Activated CD8-positive, alpha-beta memory T cell treated with anti-CD3 and anti-CD28 coated beads for 4 hours (primary cell): Measurements from ENCODE around the gene FARP2.

Experiments used
- DNase-seq, 2 donors: peaks; one replicate each; pipeline ENCODE4 v3.0.0-alpha.2; 2020; ENCODE audit warnings: low read depth in 2 of 2

Gene FARP2

DNA sequence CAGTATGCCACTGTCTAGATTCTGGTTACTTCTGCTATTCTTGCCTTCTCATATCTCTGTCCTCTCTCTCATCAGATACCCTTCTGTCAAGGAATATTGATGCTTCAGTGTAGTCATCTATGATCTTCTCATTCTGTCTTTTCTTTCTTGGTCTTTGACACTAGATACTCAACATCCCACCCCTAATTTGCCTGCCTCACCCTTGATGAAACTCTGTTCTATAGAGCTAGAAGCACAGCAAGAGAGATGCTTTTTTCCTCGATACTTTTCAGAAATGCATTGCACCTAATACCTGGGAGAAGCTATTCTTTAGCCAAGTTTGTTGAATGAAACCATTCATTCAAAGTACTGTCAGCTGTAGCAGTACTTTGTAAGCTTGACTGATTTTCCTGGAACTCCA, 30.8 kb upstream of the FARP2 start:
- no peak for DNase-seq

DNA sequence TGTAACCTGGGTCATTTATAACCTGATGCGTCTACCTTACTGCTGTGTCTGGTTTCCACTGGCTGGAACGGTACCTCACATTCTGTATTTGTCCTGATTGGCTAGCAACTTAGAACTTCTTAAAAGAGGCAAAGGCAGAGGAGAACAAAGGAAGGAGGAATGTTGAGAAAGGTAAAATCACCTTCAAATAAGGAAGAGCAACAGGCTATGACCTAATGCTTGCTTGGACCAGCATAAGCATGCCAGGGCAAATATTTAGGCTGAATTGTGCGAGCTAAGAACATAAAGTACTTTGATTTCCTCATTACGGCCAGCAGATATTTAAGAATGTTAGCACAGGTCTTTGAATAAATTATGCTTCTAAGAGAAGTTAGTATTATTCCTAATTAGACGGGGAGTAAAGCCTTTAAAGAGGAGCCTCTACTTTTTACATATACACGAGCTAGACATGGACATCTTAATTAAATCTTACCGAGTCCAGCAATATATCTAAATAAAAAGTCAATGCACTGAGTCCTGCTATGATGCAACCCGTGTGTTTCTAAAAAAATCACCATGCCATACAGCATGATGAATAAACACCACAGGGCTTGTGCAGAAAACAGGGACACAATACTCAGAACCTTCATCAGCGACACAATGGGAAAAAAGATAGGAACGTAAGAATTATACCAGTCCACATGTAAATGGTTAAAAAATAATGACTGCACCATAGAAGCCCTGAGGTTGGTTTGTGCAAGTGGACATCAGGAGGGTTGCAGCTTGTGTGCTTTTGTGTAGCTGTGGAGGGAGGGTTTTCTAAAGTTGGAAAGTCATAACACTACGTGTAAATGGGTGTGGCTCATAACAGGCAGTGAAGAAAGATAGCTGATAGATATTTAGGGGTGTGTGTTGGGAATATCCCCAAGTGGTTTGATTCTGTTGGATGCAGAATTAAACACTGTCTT, 26.1 kb upstream of the FARP2 start:
- no peak for DNase-seq

DNA sequence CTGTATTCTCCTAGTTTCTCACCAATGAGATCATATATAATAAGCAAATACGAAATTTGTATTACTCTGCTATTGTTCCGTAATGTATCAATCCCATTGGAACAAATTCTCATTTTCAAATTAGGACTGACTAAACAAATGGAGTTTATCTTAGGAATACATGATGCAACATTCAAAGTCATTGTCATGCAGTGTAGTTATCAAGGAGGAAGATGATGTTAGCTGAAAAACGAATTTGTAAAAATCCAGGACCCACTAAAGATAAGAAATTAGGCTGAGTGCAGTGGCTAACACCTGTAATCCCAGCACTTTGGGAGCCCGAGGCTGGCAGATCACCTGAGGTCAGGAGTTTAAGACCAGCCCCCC, 25.5 kb upstream of the FARP2 start:
- DNase-seq, result no peak

DNA sequence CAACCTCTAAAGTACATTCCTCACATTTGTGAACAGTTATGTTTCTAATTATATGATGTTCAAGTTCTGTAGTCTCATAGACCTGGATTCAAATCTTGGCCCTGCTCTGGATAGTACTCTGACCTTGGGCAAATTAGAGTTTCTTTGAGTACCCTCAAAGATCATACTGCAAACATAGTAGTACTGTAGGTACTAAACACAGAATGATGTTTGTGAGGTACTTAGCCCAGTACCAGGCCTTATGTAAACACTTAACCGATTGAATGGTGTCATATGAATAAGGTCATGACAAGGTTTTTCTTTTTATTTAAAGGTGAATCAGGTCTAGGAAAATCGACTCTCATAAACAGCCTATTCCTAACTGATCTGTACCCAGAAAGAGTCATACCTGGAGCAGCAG, 21.3 kb upstream of the FARP2 start:
- DNase-seq, result no peak

DNA sequence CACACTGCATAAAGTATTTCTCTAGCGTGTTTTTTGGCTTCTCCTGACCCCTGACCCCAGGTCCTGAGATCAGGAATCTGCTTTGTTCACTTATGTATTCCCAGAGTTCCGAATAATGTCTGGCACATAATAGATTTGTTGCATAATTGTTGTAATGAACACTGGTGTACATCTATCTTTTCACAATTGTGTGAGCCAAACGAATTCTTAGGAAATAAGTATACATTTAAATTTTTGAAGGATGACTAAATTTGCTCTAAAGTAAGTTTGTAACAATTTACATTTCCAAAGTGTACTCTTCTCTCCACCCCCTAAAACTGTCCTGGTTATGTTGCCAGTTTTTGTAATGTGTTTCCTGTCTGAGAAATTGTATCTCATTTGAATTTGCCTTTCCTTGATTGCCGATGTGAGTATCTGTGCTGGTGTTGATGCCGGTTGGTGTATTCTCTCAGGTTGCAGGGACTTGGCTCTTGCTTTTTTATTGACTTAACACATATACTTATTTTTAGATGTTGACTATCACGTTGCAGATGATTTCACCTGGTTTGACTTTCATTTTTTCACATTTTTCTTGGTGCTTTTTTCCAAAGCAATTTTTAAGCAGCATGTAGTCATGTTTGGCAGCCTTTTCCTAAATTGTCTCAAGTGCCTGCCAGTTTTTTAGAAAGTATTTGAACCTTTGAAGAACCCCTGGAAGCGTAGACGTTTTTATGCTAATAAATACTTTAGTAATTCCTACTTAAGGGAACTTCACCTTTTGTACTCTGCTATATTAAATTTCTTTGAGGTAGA, 16.1 kb upstream of the FARP2 start:
- DNase-seq, result no peak

DNA sequence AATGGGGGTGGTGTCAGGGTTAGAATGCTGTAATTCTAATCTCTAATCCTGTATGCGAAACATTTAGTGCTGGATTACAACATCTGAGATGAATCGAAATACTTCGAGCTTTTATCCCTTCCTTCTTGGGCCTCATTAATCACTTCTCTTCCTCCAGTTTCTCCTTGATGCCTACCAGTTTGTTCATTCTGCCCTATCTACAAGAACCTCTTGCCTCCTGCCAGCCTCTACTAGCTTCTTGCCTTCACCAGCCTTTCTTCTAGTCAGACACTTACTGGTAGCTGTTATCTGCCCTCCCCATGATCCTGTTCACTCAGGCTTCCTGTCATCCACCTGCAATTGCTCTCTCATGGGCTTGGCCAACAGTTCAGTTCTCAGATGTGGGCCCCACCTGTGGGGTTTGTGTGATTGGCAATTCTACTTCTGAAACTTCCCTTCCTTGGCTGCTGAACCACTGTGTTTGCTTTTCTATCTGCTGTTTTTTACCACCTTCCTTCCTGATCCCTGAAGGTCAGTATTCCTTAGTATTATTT, 15.4 kb upstream of the FARP2 start:
- DNase-seq, result no peak

DNA sequence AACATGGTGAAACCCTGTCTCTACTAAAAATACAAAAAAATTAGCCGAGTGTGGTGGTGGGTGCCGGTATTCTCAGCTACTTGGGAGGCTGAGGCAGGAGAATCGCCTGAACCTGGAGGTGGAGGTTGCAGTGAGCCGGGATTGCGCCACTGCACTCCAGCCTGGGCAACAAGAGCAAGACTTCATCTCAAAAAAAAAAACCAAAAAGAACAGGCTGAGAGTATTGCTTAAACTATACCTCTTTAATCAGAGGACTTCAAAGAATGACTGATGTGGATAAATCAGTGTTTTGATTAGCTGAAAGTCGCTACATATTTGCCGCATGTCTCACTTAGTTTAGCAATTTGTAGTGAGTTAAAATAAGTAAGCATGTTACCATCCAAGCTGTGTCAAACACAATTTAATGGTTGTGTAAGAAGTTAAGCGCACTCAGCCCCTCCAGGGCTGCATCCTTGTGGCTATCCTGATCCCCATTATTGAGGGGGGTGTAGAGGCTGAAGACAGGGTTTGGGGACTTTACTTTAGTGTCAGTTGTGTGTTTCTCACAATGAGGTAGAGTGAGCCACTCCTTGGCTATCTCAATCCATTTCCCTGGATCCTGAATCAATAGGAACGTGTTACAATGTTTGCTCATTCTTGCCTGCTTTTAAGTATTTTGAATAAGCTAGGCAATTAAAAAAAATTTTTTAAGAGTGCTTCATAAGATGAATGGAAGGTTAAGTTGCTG, 11.0 kb upstream of the FARP2 start:
- DNase-seq, result no peak

DNA sequence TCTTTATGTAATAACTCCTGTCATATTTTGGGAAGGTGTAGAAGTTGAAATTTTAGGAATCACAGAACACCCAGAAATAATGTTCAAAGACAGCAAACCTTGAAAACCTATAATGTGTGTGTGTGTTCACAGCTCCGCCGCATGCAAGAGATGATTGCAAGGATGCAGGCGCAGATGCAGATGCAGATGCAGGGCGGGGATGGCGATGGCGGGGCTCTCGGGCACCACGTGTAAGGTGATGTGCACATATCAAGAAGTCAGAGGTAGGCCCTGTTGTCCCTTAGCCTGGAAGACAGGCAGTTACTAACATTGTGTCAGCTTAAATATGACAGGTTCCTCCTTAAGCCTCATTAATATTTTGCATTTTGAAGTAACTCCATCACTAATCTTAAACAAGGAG, 6.1 kb upstream of the FARP2 start:
- DNase-seq, result no peak

DNA sequence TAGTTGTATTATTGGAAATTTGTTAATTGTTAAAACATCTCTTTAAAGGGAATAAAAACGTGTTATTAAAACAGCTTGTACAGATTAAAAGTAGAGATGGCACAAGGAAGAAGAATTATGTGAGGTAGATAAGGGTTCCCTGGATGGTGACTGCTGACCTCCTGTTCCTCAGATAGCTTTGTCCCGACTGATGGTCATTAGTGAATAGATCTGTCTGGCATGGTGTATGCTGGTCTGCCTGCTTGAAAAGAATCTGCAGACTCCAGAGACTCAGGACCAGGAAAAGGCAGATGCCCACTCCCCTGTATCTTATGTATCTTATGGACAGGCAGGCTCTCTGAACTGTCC, 5.6 kb upstream of the FARP2 start:
- DNase-seq, result no peak

DNA sequence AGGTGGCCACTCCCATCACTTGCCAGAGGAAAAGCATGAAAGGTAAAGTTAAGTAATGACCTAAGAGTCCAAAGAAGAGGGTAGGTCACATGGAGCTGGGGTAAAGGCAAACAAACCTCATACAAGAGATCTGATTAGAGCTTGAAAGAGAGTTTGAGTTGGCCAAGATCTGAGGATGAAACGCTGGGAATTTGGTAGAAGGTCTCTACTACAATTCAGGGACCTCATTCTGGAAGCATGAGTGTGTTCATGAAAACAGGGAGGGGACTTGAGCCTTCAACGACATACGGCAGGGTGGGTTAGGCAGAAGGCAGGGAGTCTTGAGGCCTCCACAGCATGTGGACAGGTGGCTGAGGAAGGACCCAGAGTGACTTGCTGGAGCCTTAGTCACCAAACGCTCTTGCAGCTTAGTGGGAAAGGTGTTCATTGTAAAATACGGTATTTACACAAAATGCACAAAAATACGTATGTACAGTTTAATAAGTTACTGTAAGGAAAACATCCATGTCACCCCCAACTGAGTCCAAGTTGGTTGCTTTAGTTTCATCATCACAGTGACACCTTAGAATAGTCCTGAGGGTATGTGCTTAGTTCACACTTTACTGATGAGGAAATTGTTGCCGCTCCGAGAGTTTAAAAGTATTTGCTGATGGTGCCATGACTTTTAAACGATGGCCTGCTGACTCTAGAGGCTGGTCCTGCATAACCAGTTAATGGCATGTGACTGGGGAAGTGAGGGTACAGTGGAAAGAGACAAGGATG, 5.0 kb upstream of the FARP2 start:
- no peak for DNase-seq

DNA sequence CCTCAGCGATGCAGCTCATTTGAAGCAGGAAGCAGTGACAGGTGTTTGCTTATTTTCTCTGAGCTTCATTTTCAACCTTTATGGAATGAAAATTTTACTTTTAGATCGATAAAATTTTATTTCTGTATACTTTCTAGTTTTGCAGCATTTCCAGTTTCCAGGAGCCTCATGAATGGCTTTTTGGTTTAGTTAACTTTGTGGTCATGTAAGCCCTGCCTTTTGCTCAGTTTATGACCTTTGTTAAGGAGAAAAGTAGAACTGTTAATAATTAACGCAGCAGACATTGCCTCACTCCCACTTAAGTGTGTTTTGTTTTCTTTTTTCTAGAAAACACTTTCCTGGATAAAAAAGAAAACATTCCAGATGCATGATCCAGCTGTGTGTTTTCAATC, 4.4 kb upstream of the FARP2 start:
- no peak for DNase-seq

DNA sequence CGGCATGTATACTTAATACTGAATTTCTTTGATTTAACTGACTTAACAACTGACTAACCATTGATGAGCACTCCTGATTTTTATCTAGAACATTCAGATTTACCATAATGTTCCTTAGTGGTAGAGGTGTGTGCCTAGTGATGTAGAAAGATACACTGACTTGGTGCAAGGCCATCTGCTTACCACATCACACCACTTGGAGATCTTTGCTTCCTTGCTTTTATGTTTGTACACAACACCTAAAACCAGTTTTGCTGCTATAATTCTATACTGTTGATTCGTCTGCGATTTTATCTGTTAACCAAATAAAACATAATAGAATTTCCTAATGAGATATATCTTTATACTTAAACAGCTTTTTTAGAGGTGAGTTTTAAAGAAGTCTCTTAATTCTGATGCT, 3.9 kb upstream of the FARP2 start:
- DNase-seq, result no peak

DNA sequence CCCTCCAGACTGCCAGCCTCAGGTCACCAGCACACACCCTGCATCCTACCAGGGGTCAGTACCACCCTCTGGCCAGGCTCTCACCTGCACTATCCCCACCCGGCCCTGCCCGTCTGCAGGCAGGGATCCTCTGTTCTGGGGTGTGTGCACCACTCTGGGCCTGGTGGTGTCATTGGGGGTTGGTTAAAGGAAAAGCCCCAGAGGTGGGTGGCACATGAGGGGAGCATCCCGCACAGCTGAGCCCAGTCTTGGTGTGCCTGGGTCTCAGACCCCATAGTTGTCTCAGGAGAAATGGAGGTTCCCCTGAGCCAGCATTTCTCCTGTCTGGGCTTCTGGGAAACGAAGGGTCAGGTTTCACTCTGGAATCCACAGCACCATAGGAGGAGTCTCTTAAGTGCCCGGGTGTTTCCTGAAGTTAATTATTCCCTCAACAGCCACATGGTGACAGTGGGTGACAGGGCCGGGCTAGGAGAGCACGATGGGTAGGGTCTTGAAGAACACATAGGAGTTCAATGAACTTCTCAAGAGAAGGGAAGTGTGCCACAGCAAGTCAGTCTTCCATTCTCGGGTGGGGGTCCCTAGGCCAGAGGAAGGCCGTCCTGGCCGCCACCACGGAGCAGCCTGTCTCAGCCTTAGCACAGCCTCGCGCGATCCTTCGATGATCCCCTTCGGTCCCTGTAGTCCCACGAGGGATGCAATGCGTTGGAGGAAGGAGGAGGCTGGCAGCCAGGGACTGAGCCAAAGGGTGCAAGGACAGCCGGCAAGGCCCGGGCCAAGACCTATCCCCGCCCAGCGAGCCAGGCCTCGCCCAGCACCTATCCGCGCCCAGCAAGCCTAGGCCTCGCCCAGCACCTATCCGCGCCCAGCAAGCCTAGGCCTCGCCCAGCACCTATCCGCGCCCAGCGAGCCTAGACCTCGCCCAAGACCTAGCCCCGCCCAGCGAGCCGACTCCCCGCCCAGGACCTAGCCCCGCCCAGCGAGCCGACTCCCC, 1.1 kb upstream of the FARP2 start:
- DNase-seq, result peak; percentile 20 to 50

DNA sequence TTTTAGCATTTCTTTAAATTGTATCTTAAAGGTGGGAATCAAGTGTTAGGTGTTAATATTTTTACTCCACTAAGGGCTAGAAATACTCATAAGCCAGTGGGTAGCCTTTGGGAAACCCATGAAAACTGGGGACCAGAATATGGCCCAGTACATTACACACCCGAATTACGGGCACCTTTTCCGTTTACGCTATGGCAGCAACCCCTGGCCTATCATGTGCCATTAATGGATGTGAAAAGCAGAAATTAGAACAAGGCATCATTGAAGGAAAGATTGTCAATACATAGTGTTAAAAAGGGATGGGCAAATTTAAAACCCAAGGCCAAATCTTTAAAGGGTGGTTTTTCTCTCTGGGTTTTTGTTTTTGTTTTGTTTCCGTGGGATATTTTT, 781 bp downstream of the FARP2 start:
- no peak for DNase-seq

DNA sequence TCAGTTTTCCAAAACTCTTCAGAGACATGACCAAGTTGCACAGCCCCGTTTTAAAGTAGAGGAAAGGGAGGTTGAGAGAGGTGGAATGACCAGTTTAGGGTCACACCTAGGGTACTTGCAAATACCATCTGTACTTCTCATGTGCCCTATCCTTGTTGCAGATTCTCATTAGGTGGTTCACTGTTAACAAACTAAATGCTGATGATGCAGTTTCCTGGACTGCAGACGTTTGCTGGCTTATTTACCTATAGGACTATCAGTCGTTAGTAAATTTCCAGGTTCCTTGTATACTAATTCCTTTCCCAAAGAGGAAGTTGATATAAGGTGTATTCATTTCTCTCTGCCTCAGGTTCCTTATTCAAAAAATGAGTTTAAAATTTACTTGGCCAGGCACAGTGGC, 1.4 kb downstream of the FARP2 start:
- no peak for DNase-seq

DNA sequence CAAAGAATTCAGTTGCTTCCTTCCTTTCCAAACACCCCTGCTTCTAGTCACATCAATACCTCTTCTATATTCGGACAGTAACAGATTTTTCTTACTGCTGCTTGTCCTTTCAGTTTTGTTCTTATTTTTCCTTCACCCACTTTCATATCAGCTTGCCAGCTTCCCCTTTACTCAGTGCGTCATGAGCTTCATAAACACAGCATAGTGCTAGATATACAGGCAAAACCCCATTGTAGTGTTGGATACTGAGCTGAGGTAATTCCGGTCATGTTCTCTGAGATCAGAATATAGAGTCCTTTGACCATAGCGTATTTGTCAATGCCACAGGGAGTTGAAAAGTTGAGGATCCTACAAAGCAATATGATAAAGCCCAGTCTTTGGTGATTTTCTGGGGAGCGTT, 2.4 kb downstream of the FARP2 start:
- DNase-seq, result no peak

DNA sequence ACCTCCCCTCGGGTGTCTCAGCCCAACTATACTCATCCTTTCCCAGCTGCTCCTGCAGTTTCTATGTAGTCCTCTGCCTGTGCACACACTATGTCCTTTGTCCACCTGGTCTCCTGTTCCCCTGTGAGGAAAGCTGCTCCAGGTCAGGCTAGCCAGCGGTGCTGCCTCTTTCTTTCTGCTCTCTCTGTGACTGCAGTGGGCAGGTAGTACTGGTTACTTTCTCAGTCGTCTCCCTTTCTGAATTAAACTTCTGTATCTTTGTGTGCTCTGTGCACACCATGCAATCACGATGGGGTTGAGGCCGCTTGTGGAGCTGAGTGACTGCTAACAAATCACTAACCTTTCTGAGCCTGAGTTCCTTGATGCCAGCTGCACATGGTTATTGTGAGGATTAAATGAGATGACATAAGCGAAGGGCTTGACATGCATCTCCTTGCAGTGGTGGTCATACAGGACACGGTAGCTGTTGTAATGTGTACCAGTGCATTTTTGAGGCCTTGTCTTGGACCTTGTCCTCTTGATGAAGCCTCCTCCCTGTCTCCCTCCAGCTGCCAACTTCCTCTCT, 3.5 kb downstream of the FARP2 start:
- DNase-seq, result no peak

DNA sequence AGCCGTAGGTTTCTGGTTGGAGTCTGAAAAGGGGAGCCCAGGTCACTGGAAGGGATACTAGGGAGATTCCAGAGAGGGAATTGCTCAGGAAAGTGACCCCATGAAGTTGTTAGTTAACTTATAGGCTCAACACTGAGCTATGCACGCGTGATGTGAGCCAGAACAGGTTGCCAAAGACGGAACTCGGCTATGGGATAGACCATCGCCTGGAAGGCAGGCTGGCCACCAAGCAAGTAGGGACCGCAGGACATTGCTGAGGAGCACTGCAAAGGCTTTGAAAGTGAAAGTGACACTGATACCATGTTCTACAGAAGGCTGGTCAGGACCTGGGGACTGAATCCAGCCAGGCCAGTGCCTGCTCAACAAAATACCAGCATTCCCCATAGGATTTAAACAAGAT, 7.3 kb downstream of the FARP2 start:
- no peak for DNase-seq

DNA sequence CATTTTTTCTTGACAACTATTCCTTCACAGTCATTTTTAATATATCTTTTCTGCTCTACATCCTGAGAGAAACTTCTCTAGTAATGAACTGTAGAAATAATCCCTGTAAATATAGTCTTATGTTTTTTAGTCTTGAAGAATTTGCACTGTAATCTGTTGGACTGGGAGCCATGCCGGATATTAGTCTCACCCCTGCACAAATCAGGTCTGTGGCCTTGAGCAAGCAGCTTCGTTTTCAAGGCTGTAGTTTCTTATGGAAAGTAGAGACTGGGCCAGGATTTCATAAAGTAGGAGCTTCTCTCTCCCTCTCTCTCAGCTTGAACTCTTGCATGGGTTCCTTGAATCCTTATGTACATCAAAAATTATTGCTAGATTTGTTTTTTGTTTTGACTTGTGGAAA, 8.7 kb downstream of the FARP2 start:
- DNase-seq, result no peak

DNA sequence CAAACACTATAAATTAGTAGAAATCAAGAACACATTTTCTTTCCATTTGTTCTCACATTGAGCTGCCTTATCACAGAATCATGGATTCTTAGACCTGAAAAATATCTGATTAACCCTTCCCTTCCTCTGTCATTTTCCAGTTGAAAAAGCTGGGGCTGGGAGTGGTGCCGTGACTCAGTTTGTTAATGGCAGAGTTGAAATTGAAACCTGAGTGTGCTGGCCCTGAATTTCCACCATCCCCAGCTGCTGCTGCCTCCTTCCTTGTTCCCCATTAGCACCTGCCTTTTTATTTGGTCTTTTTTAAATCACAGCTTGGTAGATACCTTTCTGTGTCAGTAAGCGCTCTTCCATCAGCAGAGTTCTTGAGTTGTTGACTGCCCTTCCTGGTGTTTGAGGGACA, 10.6 kb downstream of the FARP2 start:
- DNase-seq, result no peak
